Fibroblast of lung (primary cell): ENCODE data around the gene CFAP298. TPM values are rescaled to one million over a fixed set of nuclear protein-coding genes. Genes with fewer than 3 reads are reported as not detected.

Experiments used
- DNase-seq, 2 donors: peaks; one replicate each; pipeline versions ENCODE4 v3.0.0 to v3.0.0-alpha.2; 2010; ENCODE audit warnings: low read depth in 2 of 2
- H2AFZ ChIP-seq: 2 replicates; pipeline ENCODE4 v1.5.1; 2012; ENCODE audit warnings: low read length, control low read depth, inconsistent platforms
- H3K27ac ChIP-seq: 2 replicates; pipeline ENCODE4 v1.5.1; 2011; ENCODE audit warnings: low read length, control low read depth; ENCODE audit not compliant: insufficient read depth
- H3K27me3 ChIP-seq: 2 replicates; pipeline ENCODE4 v1.5.1; 2011; ENCODE audit warnings: mild to moderate bottlenecking, low read length; ENCODE audit not compliant: control insufficient read depth, insufficient read depth
- H3K36me3 ChIP-seq: 2 replicates; pipeline ENCODE4 v1.5.1; 2011; ENCODE audit warnings: low read length; ENCODE audit not compliant: control insufficient read depth, insufficient read depth
- H3K4me1 ChIP-seq: 2 replicates; pipeline ENCODE4 v1.5.1; 2011; ENCODE audit warnings: low read length; ENCODE audit not compliant: control insufficient read depth, insufficient read depth; ENCODE audit errors: extremely low read depth
- H3K4me2 ChIP-seq: 2 replicates; pipeline ENCODE4 v1.5.1; 2011; ENCODE audit warnings: low read length, control low read depth; ENCODE audit not compliant: insufficient read depth; ENCODE audit errors: extremely low read depth
- H3K4me3 ChIP-seq, 4 experiments: fragments of 200-600 bp in 1 of 4; sonication (generic) in 1 of 4; replicated peaks in 1 of 4; 2 replicates each; pipeline ENCODE4 v1.5.1; 2011 to 2016; ENCODE audit warnings: low read length in 4 of 4, low read depth in 3 of 4, mild to moderate bottlenecking in 3 of 4, control low read depth in 2 of 4, inconsistent platforms in 1 of 4, mixed read lengths in 1 of 4; ENCODE audit not compliant: insufficient read depth in 1 of 4; ENCODE audit errors: control extremely low read depth in 1 of 4
- H3K79me2 ChIP-seq: 2 replicates; pipeline ENCODE4 v1.5.1; 2012; ENCODE audit warnings: mild to moderate bottlenecking, low read length, inconsistent platforms; ENCODE audit not compliant: control insufficient read depth, insufficient read depth
- H3K9ac ChIP-seq: 2 replicates; pipeline ENCODE4 v1.5.1; 2011; ENCODE audit warnings: mild to moderate bottlenecking, low read length, control low read depth; ENCODE audit not compliant: insufficient read depth
- H3K9me3 ChIP-seq: 2 replicates; pipeline ENCODE4 v1.5.1; 2012; ENCODE audit warnings: low read depth, low read length; ENCODE audit not compliant: control insufficient read depth, insufficient read depth
- H4K20me1 ChIP-seq: 2 replicates; pipeline ENCODE4 v1.5.1; 2011; ENCODE audit warnings: low read length; ENCODE audit not compliant: control insufficient read depth, insufficient read depth; ENCODE audit errors: extremely low read depth
- EZH2 ChIP-seq: IDR thresholded peaks from 2 replicates; pipeline ENCODE4 v1.5.1; 2012; ENCODE audit warnings: low read length, control low read depth, mild to moderate bottlenecking; ENCODE audit errors: missing control alignments
- polyA plus RNA-seq, 2 donors: library from polyadenylated mRNA; depleted of rRNA in 1 of 2; stranded (reverse) in 1 of 2; unstranded in 1 of 2; fragments of >200 nt; gene quantifications; 2 replicates each; pipeline ENCODE4 v1.2.1, GENCODE V29; 2011 to 2012; ENCODE audit warnings: missing spikeins in 1 of 2
- total RNA-seq: library from RNA; depleted of rRNA; stranded (reverse); fragments of >200 nt; gene quantifications from 2 replicates; pipeline ENCODE4 v1.2.1, GENCODE V29; 2014
- TF ChIP-seq, protein P1 (sequence below), 2 donors: IDR thresholded peaks in 1 of 2; conservative IDR thresholded peaks in 1 of 2; 1 replicate in 1 of 2; 2 replicates in 1 of 2; pipeline ENCODE4 v1.5.1; 2011 to 2012; ENCODE audit warnings: low read length in 2 of 2, control low read depth in 1 of 2, inconsistent platforms in 1 of 2, low read depth in 1 of 2, mild to moderate bottlenecking in 1 of 2

CFAP298 gene
- total and polyA plus RNA-seq, 2 donors (not counting 1 experiment from before 2014, with no cell fraction given), result 18.7 to 20.9 TPM

DNA sequence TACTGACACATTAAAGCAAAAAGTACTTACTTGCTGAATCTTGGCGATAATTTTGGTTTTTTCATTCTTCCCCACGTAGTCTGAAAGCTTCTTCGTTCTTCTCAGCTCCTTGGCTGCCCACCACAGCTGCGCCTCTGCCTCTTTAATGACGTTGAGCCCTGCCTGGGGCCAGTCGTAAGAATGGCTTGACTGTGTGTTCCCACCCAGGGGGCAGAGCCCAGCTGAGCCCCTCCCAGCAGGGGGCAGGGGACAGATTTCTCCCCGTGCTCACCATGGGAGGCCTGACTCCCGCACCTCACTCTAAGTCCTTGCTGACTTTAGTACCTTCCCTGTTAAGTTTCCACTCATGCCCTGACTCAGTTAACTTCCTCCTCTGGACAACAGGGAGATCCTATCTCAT, 9.0 kb downstream of the CFAP298 start:
- H3K4me2 ChIP-seq, result no peak overlapping the region
- no peak for DNase-seq
- no peaks in the 10 kb centered on the region for H3K4me1 ChIP-seq
- H3K27me3 ChIP-seq, result no peaks in the 10 kb centered on the region
- H3K36me3 ChIP-seq, result peaks cover 14% of the 10 kb centered on the region
- no peaks in the 10 kb centered on the region for H4K20me1 ChIP-seq
- H3K27ac ChIP-seq, result no peak overlapping the region
- H3K9ac ChIP-seq, result no peak overlapping the region
- TF ChIP-seq EZH2, result no peak
- TF ChIP-seq, protein P1, sequence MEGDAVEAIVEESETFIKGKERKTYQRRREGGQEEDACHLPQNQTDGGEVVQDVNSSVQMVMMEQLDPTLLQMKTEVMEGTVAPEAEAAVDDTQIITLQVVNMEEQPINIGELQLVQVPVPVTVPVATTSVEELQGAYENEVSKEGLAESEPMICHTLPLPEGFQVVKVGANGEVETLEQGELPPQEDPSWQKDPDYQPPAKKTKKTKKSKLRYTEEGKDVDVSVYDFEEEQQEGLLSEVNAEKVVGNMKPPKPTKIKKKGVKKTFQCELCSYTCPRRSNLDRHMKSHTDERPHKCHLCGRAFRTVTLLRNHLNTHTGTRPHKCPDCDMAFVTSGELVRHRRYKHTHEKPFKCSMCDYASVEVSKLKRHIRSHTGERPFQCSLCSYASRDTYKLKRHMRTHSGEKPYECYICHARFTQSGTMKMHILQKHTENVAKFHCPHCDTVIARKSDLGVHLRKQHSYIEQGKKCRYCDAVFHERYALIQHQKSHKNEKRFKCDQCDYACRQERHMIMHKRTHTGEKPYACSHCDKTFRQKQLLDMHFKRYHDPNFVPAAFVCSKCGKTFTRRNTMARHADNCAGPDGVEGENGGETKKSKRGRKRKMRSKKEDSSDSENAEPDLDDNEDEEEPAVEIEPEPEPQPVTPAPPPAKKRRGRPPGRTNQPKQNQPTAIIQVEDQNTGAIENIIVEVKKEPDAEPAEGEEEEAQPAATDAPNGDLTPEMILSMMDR (conservative IDR thresholded peaks at IDR 0.05 in 1 of 2, IDR thresholded peaks at IDR 0.05 in 1 of 2; ENCODE audit: low read depth in 1 of 2, low read length in 2 of 2), result no peak
- no peaks in the 10 kb centered on the region for H3K79me2 ChIP-seq
- no peak overlapping the region for H3K4me3 ChIP-seq
- H2AFZ ChIP-seq, result no peak overlapping the region
- H3K9me3 ChIP-seq, result no peaks in the 10 kb centered on the region

DNA sequence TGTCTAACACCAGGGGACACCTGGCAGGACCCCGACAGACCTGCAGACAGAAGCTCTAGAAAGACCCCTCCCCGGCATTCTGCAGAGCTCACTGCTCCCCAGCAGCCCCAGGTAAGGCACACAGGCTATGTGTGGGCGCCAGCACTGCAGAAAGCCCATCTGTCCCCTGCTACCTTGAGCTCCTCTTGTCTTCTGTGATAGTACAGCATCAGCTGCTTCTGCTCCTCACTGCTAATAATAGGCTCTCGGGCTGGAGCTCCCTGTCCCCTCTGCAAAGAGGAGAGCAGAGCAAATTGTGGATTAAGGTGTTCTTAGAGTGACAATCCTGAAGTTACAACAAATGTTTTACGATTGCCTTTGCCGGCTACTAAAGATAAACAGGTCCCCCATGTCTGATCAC, 10.1 kb downstream of the CFAP298 start:
- Histone ChIP-seq H3K4me2 (no peak overlapping the region), H2AFZ (no peak overlapping the region), H3K4me1 (no peaks in the 10 kb centered on the region), H3K4me3 (no peak overlapping the region), H3K9ac (no peak overlapping the region), H3K27ac (no peak overlapping the region), H4K20me1 (no peaks in the 10 kb centered on the region), H3K79me2 (no peaks in the 10 kb centered on the region), H3K36me3 (peaks cover 14% of the 10 kb centered on the region), H3K27me3 (no peaks in the 10 kb centered on the region), H3K9me3 (no peaks in the 10 kb centered on the region)
- TF ChIP-seq EZH2, result no peak
- TF ChIP-seq, protein P1 (conservative IDR thresholded peaks at IDR 0.05 in 1 of 2, IDR thresholded peaks at IDR 0.05 in 1 of 2; ENCODE audit: low read depth in 1 of 2, low read length in 2 of 2), result no peak
- DNase-seq, result no peak

DNA sequence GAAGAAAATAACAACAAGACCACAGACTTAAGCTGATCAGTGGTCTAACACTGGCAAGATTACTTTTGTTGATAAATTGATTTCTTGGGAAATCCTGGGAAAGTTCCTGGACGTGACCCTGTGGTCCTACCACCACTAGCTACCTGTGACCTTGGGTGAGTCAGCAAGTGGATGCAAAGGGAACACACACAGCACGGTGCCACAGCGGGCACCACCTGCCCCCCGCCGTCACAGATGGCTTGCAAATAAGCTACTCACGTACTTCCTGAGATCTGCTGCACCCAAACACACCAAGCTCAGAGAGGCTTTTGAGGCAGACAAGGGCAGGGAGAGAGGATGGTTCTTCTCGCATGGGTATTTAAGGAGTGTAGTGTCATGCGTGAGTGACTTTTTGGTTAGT, 12.7 kb downstream of the CFAP298 start:
- Histone ChIP-seq H3K4me3 (no peak overlapping the region), H3K27me3 (no peaks in the 10 kb centered on the region), H3K79me2 (no peaks in the 10 kb centered on the region), H4K20me1 (no peaks in the 10 kb centered on the region), H2AFZ (no peak overlapping the region), H3K9me3 (no peaks in the 10 kb centered on the region), H3K4me1 (peaks cover 2% of the 10 kb centered on the region), H3K27ac (no peak overlapping the region), H3K36me3 (peaks cover 2% of the 10 kb centered on the region), H3K4me2 (no peak overlapping the region), H3K9ac (no peak overlapping the region)
- no peak for DNase-seq
- TF ChIP-seq EZH2, result no peak
- TF ChIP-seq, protein P1 (conservative IDR thresholded peaks at IDR 0.05 in 1 of 2, IDR thresholded peaks at IDR 0.05 in 1 of 2; ENCODE audit: low read depth in 1 of 2, low read length in 2 of 2), result no peak
